Iris pigment epithelial cell (primary cell): Measurements from ENCODE around the gene LYPLAL1.

Experiments
- DNase-seq: peaks from one replicate; pipeline ENCODE4 v3.0.0-alpha.2; 2011; ENCODE audit warnings: low read depth

Gene LYPLAL1

DNA sequence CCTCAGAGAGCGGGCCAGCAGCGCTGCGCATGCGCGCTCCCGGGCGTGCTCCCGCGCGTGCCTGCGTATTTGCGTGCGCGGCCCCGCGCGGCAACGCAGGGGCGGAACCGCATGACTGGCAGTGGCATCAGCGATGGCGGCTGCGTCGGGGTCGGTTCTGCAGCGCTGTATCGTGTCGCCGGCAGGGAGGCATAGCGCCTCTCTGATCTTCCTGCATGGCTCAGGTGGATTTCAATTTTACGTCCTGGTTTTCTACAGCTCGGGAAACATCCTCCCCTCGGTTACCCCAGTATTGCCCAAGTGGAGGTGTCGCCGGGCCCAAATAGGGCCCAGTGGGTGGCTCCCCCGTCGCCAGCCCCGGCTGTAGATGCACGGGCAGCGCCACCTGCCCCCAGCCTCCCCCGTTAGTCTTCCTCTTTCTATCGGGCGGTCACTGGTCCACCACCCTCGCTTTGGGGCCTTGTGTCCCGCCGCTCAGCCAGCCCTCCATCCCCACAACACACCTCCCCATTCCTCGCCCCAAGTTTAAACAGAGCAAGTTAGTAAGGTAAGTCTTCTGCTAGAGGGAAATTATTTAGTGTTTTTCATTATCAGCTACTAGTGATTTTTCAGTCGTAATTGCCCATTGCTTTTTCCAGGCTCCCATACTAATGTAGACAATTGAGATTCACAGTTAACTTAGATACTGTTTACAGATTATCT, at the start of gene LYPLAL1:
LYPLAL1 (plus strand) TSS at position 121 of the 702 bp plus-strand sequence; CDS start at position 134, 13 bp downstream.
- peak; percentile 89 for DNase-seq

DNA sequence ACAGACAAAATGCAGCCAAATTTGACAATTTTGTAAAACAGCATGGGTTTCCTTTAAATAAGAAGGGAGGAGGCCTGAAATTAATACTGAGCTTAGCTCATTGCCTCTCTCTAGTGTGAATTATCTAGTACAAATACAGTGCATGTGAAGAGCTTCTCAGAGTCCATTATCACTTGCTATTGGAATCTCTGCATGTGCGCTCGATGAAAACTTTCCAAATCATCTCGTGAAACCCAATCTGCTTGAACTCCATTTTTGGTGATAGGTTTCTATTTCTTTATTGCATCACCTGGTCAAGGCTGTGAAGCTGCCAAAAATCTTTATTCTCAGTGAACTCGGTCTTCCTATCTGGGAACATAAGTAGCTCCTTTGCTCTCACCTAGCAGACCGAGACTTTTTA, 49.5 kb upstream of the LYPLAL1 start:
- no peak for DNase-seq

DNA sequence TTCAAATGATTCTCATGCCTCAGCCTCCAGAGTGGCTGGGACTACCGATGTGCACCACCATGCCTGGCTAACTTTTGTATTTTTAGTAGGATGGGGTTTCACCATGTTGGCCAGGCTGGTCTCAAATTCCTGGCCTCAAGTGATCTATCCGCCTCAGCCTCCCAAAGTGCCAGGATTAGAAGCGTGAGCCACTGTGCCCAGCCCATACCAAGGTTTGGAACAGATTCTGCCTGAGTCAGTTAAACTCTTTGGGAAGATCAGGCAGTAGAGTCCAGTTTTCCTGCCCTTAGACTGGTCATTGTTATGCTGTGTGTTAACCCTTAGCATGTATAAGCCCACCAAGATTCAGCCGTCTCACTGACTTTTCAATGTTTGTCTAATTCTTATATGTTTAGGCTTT, 48.3 kb upstream of the LYPLAL1 start:
- DNase-seq: no peak

DNA sequence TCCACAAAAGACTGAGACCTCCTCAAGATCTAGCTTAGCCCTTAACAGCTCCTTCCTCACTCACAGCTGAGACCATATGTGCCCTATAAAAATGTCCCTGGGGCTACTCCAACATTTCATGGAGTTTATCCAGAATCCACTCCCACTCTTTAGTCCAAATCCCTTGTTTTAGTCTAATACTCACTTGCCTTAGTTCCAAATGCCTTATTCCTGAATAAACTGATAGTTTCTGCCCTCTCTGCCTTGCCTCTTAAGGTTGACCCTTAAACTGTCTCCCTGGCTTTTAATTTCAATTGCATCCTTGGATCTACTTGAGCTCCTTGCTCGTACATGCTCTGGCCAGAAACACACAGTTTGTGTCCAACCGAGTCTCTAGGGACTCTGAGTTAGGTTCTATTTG, 47.3 kb upstream of the LYPLAL1 start:
- no peak for DNase-seq

DNA sequence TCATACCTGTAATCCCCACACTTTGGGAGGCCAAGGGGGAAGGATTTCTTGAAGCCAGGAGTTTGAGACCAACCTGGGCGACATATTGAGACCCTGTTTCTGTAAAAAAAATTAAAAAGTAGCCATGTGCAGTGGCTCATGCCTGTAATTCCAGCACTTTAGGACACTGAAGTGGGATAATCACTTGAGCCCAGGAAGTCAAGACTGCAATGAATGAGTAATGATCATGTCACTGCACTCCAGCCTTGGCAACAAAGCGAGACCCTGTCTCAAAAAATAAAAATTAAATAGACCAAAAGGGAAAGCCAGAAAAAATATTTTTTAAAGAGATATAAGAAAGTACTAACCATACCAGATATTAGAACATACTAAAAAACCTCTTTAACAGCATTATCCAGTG, 44.7 kb upstream of the LYPLAL1 start:
- DNase-seq: peak; percentile 26

DNA sequence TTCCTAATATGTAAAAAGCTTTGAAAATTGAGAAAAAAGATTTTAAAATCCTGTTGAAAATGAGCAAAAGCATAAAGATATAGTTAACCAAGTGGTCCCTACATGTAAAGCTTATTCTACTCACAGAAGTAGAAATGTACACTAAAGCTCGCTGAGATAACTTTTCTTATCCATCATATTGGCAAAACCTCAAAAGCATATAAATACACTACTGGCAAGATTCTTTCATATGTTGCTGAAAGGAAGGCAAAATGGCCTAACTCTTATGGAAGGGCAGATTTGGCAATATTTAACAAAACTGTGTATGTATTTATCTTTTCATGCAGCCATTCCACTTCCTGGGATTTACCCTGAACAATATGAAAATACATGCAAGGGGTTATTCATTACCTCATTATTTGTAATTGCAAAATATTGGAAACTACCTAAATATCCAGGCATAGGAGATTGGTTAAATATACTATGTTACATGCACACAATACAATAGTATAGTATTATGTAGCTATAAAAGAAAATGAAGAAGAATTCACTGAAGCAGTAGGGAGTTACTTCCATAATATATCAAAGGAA, 43.2 kb upstream of the LYPLAL1 start:
- peak; percentile 42 for DNase-seq

DNA sequence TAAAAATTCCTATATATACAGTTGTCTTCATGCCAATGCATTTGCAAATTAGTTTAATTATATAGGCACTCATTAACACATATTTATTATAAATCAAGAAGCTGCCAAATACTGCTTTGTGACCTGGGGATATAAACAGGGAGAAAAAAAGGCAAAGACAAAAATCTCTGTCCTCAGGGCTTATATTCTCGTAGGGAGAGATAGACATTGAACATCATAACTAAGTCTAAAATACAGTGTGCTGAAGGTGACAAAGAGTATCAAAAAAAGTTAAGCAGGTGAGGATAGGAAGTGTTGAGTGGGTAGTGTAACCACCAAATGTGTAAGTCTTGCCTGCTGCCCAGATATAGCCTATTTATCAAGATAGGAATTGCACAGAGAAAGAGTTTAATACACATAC, 40.7 kb upstream of the LYPLAL1 start:
- no peak for DNase-seq

DNA sequence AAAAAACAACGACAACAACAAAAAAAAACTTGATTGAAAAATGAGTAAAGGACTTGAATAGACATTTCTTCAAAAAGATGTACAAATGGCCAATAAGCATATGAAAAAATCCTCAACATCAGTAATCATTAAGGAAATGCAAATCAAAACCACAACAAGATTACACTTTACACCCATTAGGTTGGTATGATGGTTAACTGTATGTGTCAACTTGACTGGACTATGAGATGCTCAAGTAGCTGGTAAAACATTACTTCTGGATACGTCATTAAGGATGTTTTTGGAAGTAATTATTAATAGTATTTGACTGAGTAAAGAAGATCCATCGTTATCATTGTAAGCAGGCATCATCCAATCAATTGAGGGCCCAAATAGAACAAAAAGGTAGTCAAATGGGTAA, 34.9 kb upstream of the LYPLAL1 start:
- no peak for DNase-seq

DNA sequence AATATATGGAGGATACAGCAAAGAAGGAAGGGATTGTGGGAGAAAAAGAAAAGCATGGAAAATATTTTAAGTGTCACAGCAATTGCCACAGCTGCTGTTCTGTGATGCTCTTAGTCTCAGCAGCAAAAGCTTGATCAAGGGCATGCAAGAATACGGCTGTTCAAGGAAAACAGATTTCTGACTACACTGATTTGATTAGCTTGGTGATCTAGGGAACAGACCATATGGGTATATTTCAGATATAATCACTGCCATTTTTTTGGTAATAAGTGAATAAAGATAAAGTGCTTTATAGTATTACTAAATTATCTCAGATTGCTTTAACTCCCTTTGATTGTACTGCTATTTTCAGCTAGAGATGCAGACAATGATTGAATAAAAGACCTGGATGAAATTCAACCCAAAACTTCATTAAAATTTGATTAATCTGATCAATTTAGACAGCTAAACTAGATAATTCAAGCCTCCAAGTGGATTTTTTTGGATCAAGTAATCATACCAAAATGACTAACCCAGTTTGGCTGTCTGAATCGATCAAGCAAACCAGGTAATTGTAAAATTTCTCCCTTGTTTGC, 33.3 kb upstream of the LYPLAL1 start:
- DNase-seq: no peak

DNA sequence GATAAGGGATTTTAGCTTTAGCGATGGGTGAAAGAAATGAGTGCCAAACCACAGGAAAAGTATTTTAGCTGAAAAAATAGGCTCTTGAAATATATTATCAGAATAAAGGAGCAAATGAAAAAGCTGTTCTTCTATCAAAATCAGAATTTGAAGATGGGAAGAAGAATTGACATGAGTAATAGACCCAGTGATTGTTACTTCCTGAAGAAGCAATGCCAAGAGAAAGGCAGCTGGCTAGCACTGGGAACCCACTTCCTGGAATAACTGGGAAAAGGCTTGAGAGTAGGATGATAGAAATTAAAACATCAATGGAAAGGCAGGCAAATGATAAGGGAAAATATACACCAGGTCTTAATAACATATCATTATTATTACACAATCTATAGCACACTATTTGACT, 29.9 kb upstream of the LYPLAL1 start:
- no peak for DNase-seq

DNA sequence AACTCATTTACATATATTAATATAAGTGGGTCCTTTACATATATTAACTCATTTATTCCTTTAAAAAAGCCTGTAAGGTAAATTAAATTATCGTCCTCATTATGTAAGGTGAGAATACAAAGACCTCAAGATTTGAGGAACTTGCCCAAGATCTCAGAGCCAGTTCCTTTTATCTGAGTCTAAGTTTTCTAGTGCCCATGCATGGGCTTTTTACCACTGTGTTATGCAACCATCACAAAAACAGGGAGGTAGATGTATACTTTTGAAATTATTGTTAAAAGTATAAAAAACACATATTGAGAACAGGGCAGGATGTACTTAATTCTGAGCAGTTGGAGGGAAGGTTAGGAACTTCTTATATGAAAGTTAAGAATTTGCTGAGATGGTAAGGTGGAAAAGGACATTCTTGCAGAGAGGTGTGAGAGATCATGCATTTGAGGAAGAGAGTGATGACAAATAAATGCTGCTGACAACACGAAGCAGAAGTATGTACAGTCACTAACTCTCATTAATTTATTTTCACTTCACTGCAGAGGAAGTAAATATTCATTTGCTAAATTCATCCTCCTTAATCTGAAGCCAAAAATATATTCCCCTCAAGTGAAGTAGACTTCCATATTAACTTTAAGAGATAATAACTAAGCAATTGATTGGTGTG, 28.9 kb upstream of the LYPLAL1 start:
- no peak for DNase-seq

DNA sequence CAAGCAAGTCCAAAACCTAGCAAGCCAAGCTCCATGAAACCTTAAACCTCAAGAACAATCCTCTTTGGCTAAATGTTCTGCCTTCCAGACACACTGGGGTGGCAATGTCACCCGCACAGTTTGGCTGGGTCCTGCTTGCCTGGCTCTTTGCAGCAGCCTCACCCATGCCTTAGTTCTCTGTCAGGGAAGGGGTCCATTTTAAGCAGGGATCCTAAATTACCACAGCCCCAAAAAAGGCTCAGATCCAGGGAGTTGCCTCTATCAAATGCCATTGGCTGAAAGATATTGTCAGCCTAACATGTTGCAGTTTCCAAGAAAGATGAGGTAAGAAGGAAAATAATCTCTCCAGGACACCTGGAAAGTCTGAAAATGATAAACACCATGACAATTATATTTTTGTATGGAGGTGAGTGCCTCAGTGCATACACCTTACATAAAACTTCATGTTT, 26.1 kb upstream of the LYPLAL1 start:
- DNase-seq: no peak

DNA sequence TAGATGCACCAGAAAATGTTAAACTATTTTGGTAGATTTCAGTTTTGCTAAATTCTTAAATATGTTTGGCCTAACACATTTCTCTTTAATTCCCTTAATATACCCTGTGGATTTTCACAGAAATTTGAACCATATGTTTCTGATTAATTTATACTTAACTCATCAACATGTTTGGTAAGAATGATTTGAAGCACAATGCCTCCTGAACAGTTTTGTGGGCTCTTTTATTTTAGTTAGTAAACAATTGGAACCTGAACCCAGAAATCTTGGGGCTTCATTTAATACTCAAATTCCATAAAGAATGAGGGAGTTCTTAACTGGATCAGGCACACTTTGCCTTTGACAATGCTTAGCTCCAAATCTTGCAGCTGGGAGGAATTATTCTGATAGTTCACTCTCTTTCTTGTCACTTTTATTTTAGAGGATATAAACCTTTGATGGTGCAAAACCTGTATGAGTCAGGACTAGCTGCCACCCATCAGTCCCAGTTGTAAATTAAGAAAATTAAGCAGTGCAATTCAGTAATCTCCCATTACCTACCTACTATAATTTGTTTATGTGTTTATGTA, 24.6 kb upstream of the LYPLAL1 start:
- DNase-seq: no peak

DNA sequence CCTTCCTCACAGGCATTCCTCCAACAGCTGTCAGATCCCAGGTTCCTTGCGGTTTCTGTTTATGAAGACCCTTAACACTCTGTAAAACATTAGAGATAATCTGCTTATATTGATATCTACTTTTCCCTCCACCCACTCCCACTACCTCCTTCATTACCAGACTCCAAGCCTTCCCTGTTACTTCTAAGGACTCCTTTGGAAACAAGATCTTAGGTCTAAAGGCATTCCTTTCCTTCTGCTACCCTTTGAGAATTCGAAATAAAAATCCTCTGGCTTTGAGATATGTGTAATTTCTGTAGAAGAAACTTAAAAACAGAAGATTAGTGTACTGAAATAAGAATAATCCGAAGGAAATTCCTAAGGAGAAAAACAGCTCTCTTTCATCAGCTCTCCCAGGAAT, 23.7 kb upstream of the LYPLAL1 start:
- no peak for DNase-seq

DNA sequence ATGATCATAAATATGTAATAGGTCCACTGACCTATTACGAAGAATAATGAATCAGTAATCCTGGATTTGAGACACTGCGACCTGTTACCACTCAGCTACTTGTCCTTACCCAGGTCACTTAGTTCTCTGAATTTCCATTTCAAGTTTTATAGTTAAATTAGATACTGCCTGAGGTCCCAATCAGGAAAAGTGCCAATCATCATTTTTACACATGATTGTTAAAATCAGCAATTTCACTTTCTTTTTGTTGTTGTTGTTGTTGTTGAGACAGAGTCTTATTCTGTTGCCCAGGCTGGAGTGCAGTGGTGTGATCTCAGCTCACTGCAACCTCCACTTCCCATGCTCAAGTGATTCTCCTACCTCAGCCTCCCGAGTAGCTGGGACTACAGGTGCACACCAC, 22.8 kb upstream of the LYPLAL1 start:
- DNase-seq: no peak

DNA sequence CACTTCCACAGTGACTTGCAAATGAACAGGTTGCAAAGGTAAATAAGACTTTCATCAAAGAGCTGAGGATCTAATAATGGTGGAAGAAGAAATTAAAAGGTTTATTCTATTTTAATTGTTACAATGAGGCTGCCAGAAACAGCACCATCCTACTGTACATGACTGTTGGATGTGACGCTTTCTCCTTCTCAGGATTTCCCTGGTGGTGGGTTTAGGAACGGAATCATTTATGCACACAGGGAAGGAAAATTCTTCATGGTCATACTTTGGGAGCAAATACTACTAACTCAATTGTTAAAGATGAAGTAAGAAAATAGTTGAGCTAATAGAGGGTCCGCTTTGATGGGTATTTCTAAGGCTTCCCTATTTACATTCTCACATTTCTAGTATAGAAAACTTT, 22.2 kb upstream of the LYPLAL1 start:
- DNase-seq: no peak

DNA sequence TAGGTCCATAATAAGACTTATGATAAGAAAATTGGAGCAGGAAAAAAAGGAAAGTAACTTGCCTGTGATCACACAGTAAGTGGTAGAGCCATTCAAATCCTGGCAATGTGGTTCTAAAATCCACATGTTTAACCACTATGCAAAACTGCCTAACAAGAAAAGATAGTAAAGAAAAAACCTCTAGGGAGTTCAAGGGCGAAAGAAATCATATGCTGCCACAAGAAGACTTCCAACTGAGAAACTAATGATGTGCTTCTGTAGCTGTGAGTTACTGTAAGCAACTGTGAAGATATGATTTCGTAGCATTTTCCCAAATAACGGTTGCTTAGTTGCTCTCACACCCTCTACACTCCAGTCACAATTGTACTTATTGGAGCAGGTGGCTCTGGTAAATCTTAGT, 20.9 kb upstream of the LYPLAL1 start:
- no peak for DNase-seq

DNA sequence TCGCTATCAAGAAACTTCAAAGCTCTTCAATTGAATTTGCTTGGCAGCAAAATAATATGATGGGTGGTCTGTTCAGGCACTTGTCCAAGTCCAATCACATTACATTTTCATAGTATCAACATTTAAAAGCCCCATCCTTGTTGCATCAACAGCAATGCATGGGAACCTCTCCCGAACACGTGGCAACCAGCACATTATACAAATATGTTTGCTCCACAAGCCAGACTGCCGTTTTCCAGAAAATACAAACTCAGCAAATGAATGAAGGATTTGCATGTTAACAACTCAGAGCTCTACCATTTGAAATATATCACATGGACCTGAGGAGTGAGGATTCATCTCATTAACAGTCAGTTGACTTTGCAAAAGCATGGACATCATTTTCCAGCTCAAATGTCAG, 20.0 kb upstream of the LYPLAL1 start:
- DNase-seq: no peak

DNA sequence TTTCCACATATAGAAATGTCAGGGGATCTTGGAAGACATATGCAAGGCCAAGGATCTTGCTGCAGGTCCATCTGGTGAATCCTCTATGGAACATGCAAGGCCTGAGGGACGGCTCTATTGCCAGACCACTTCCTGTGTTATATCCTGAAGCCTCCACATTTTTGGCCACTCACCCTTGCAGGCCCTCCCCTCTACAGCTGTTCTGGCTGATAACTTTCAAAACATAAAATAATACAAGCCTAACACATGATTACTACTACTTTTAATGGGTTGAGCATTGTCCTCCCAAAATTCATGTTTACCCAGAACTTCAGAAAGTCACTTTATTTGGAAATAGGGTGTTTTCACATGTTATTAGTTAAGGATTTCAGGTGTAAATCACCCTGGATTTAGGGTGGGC, 18.5 kb upstream of the LYPLAL1 start:
- DNase-seq: no peak

DNA sequence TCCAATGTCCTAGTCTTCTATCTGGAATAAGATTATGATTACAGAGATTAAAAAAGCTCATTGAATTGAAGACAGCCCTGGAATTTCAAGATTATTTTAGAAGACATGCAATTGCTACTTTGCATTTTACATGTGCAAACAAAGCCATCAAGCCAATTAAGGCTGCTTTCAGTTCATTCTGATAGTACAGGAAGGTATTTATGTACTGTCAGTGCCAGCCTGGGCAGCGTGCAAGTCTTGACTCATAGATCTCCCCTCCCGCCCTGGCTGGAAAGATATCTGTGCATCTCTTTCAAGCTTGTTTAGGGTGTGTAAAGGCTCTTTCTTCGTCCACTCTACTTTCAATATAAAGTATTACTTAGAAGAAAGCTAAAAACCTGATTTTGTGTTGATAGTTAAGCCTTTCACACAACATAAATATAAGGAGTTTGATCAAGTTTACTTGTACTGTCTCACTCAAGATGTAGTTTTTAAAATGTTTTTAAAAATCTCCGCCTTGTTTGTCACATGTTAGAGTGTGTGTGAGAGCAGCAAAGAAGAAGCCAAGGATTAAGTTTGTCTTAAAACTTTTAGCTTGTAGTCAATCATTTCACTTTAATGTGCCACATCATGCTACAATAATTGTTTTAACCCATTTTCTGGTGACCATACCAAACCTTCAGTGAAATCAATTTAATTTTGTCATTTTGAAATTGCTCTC, 13.6 kb upstream of the LYPLAL1 start:
- DNase-seq: no peak

DNA sequence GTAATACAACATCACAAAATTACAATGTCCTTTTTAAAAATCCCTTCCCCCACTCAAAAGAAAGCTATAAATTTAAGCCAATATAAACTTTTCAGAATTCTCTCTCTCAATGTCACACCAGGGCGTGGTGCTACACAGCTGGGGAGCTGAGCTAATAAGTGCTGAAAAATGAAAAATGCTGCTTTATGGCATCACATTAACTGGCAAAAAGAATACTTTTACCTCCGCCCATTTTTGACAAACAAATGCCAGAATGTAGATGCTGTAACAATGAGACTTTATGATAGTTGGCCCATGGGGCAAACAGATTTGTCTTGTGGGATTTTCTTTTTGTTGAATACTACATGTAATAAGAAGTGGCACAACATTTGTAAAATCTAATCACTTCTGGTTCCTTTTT, 12.7 kb upstream of the LYPLAL1 start:
- DNase-seq: no peak

DNA sequence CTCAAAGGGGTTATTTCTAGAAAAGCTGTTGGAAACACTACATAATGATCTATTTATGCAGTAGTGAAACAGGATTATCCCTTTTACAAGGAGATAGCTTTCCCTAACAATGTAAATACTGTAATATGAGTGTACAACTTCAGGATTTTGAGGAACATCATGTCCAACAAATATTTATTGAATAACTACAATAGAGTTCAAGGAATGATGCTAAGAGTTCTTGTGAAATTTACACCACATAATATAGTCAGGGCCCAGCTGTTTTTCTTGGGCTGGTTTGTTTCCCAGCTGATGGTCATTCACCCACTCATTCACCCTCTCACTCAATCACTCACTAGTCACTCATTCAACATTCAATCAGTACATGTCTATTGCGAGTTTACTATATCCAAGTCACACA, 12.3 kb upstream of the LYPLAL1 start:
- no peak for DNase-seq
